Stomach (tissue), 4 donors: ENCODE measurements around the gene ALDOA.

ENCODE experiments used
- CTCF ChIP-seq, 7 experiments: fragments of 450-650 bp in 4 of 7; fragments of 200-600 bp in 3 of 7; sonication (generic) in 3 of 7; IDR thresholded peaks; one replicate each; pipeline ENCODE4 v1.5.1; 2016 to 2019; ENCODE audit warnings: antibody characterized with exemption in 7 of 7, control low read depth in 2 of 7, mild to moderate bottlenecking in 1 of 7
- POLR2A ChIP-seq, 4 donors: fragments of 450-650 bp; IDR thresholded peaks; one replicate each; pipeline ENCODE4 v1.6.1; 2016; ENCODE audit warnings: antibody characterized with exemption in 4 of 4, control low read depth in 2 of 4, mild to moderate bottlenecking in 1 of 4, moderate library complexity in 1 of 4
- POLR2AphosphoS5 ChIP-seq, 3 donors: sonication (generic); formaldehyde crosslinking; IDR thresholded peaks; one replicate each; pipeline ENCODE4 v1.6.1; 2016; ENCODE audit warnings: antibody characterized with exemption in 3 of 3

GRCh38 chr16:30095166-30096078, 29.9 kb downstream of the ALDOA start:
- TF ChIP-seq POLR2A (IDR thresholded peaks at IDR 0.05) (no peak), POLR2AphosphoS5 (IDR thresholded peaks at IDR 0.05) (no peak), CTCF (IDR thresholded peaks at IDR 0.05) (no peak)
